Activated naive CD4-positive, alpha-beta T cell treated with anti-CD3 and anti-CD28 coated beads, Interleukin-2, amount 50 U/mL, for 24 hours (primary cell): ENCODE measurements around the gene BTG2.
"Not testable (repeated sequence)": the region's sequence is repeated elsewhere in the genome, so short reads cannot be mapped to it uniquely, and the experiment has no call there.

Source experiments
- H3K27ac Mint-ChIP-seq: one replicate; pipeline ENCODE4 v1.8.0; 2021; ENCODE audit warnings: mild to moderate bottlenecking, mixed read lengths
- H3K27me3 Mint-ChIP-seq: one replicate; pipeline ENCODE4 v1.8.0; 2021; ENCODE audit warnings: mixed read lengths
- H3K36me3 Mint-ChIP-seq: one replicate; pipeline ENCODE4 v1.8.0; 2021; ENCODE audit warnings: mixed read lengths
- H3K4me1 Mint-ChIP-seq: one replicate; pipeline ENCODE4 v1.8.0; 2021; ENCODE audit warnings: mixed read lengths
- H3K4me3 Mint-ChIP-seq: one replicate; pipeline ENCODE4 v1.8.0; 2021; ENCODE audit warnings: mild to moderate bottlenecking, mixed read lengths
- H3K9me3 Mint-ChIP-seq: one replicate; pipeline ENCODE4 v1.8.0; 2021; ENCODE audit warnings: mixed read lengths

The BTG2 gene

GRCh38 chr1:203300441-203301330, 4.6 kb upstream of the BTG2 start:
- no peaks in the 10 kb centered on the region for H3K36me3 Mint-ChIP-seq
- peaks cover 57% of the 10 kb centered on the region for H3K4me1 Mint-ChIP-seq
- H3K27me3 Mint-ChIP-seq = no peaks in the 10 kb centered on the region
- H3K27ac Mint-ChIP-seq = peak overlapping the region; percentile 0
- no peaks in the 10 kb centered on the region for H3K9me3 Mint-ChIP-seq
- H3K4me3 Mint-ChIP-seq = no peak overlapping the region

- no peaks in the 10 kb centered on the region for H3K9me3 Mint-ChIP-seq
- H3K4me1 Mint-ChIP-seq = peaks cover 52% of the 10 kb centered on the region
- no peak overlapping the region for H3K27ac Mint-ChIP-seq
- no peaks in the 10 kb centered on the region for H3K27me3 Mint-ChIP-seq
- no peaks in the 10 kb centered on the region for H3K36me3 Mint-ChIP-seq
- H3K4me3 Mint-ChIP-seq = no peak overlapping the region
Observed at GRCh38 chr1:203301331-203301668, 4.0 kb upstream of the BTG2 start.

- Mint-ChIP-seq H3K27me3 (no peaks in the 10 kb centered on the region), H3K9me3 (no peaks in the 10 kb centered on the region), H3K4me1 (peaks cover 44% of the 10 kb centered on the region), H3K4me3 (no peak overlapping the region), H3K27ac (no peak overlapping the region), H3K36me3 (peaks cover 11% of the 10 kb centered on the region)
Observed at GRCh38 chr1:203302456-203302855, 2.9 kb upstream of the BTG2 start.

- Mint-ChIP-seq H3K4me1 (peaks cover 44% of the 10 kb centered on the region), H3K9me3 (no peaks in the 10 kb centered on the region), H3K4me3 (no peak overlapping the region), H3K36me3 (peaks cover 15% of the 10 kb centered on the region), H3K27me3 (no peaks in the 10 kb centered on the region), H3K27ac (peak overlapping the region; percentile 31)
Observed at GRCh38 chr1:203302894-203303293, 2.4 kb upstream of the BTG2 start.

GRCh38 chr1:203304391-203304918, 864 bp upstream of the BTG2 start:
- Mint-ChIP-seq H3K4me1 (peaks cover 45% of the 10 kb centered on the region), H3K4me3 (peak overlapping the region; percentile 90), H3K9me3 (no peaks in the 10 kb centered on the region), H3K27me3 (no peaks in the 10 kb centered on the region), H3K36me3 (peaks cover 28% of the 10 kb centered on the region), H3K27ac (peak overlapping the region; percentile 99)

GRCh38 chr1:203305809-203306088, 430 bp downstream of the BTG2 start:
- peak overlapping the region; percentile 96 for H3K27ac Mint-ChIP-seq
- H3K4me1 Mint-ChIP-seq = peaks cover 49% of the 10 kb centered on the region
- no peaks in the 10 kb centered on the region for H3K27me3 Mint-ChIP-seq
- H3K4me3 Mint-ChIP-seq = peak overlapping the region; percentile 97
- no peaks in the 10 kb centered on the region for H3K9me3 Mint-ChIP-seq
- peaks cover 30% of the 10 kb centered on the region for H3K36me3 Mint-ChIP-seq

GRCh38 chr1:203306089-203306964, 1.0 kb downstream of the BTG2 start:
- Mint-ChIP-seq H3K36me3 (peaks cover 30% of the 10 kb centered on the region), H3K27ac (peak overlapping the region; percentile 96), H3K27me3 (no peaks in the 10 kb centered on the region), H3K4me1 (peaks cover 53% of the 10 kb centered on the region), H3K9me3 (no peaks in the 10 kb centered on the region), H3K4me3 (peak overlapping the region; percentile 97)

GRCh38 chr1:203306965-203307541, 1.7 kb downstream of the BTG2 start:
- H3K27me3 Mint-ChIP-seq = no peaks in the 10 kb centered on the region
- no peaks in the 10 kb centered on the region for H3K9me3 Mint-ChIP-seq
- peak overlapping the region; percentile 97 for H3K4me3 Mint-ChIP-seq
- H3K36me3 Mint-ChIP-seq = peaks cover 30% of the 10 kb centered on the region
- H3K27ac Mint-ChIP-seq = peak overlapping the region; percentile 96
- peaks cover 59% of the 10 kb centered on the region for H3K4me1 Mint-ChIP-seq

GRCh38 chr1:203307641-203308126, 2.4 kb downstream of the BTG2 start:
- peaks cover 30% of the 10 kb centered on the region for H3K36me3 Mint-ChIP-seq
- H3K9me3 Mint-ChIP-seq = no peaks in the 10 kb centered on the region
- peak overlapping the region; percentile 96 for H3K27ac Mint-ChIP-seq
- H3K4me1 Mint-ChIP-seq = peaks cover 59% of the 10 kb centered on the region
- H3K27me3 Mint-ChIP-seq = no peaks in the 10 kb centered on the region
- peak overlapping the region; percentile 97 for H3K4me3 Mint-ChIP-seq

- H3K4me1 Mint-ChIP-seq = peaks cover 59% of the 10 kb centered on the region
- H3K27ac Mint-ChIP-seq = peak overlapping the region; percentile 96
- peak overlapping the region; percentile 97 for H3K4me3 Mint-ChIP-seq
- peaks cover 30% of the 10 kb centered on the region for H3K36me3 Mint-ChIP-seq
- no peaks in the 10 kb centered on the region for H3K27me3 Mint-ChIP-seq
- no peaks in the 10 kb centered on the region for H3K9me3 Mint-ChIP-seq
Observed at GRCh38 chr1:203308328-203308922, 3.1 kb downstream of the BTG2 start.

GRCh38 chr1:203308923-203309331, 3.6 kb downstream of the BTG2 start:
- Mint-ChIP-seq H3K36me3 (peaks cover 34% of the 10 kb centered on the region), H3K4me3 (peak overlapping the region; percentile 97), H3K9me3 (no peaks in the 10 kb centered on the region), H3K27ac (peak overlapping the region; percentile 96), H3K4me1 (peaks cover 59% of the 10 kb centered on the region), H3K27me3 (no peaks in the 10 kb centered on the region)

GRCh38 chr1:203311368-203312301, 6.3 kb downstream of the BTG2 start:
- peak overlapping the region; percentile 97 for H3K4me3 Mint-ChIP-seq
- H3K27ac Mint-ChIP-seq = peak overlapping the region; percentile 57
- H3K9me3 Mint-ChIP-seq = no peaks in the 10 kb centered on the region
- no peaks in the 10 kb centered on the region for H3K27me3 Mint-ChIP-seq
- H3K36me3 Mint-ChIP-seq = peaks cover 33% of the 10 kb centered on the region
- H3K4me1 Mint-ChIP-seq = peaks cover 57% of the 10 kb centered on the region

- H3K27ac Mint-ChIP-seq, H3K27me3 Mint-ChIP-seq, H3K4me3 Mint-ChIP-seq, H3K9me3 Mint-ChIP-seq, H3K36me3 Mint-ChIP-seq: not testable (repeated sequence)
- peaks cover 65% of the 10 kb centered on the region for H3K4me1 Mint-ChIP-seq
Observed at GRCh38 chr1:203314025-203314759, 8.9 kb downstream of the BTG2 start.

GRCh38 chr1:203316626-203317093, 11.3 kb downstream of the BTG2 start:
- Mint-ChIP-seq H3K36me3 (peaks cover 6% of the 10 kb centered on the region), H3K4me3 (no peak overlapping the region), H3K9me3 (no peaks in the 10 kb centered on the region), H3K27me3 (no peaks in the 10 kb centered on the region), H3K27ac (no peak overlapping the region), H3K4me1 (peaks cover 65% of the 10 kb centered on the region)
